Adrenal gland (tissue), 12 donors: Measurements from ENCODE around the gene TFPI2. TPM values are rescaled to one million over a fixed set of nuclear protein-coding genes. Genes with fewer than 3 reads are reported as not detected.
A peak's percentile ranks its signal among the peaks of the same experiment; 100 is the strongest.
"Not testable (repeated sequence)": the region's sequence is repeated elsewhere in the genome, so short reads cannot be mapped to it uniquely, and the experiment has no call there.

Experiments used
- DNase-seq, 7 donors: peaks; one replicate each; pipeline ENCODE4 v3.0.0-alpha.2; 2019 to 2020
- H3K27ac ChIP-seq, 5 donors: fragments of 200-600 bp; sonication (generic) in 4 of 5; 1 replicate in 3 of 5; 2 replicates in 2 of 5; pipeline versions ENCODE4 v1.5.1 to v1.8.0; 2016 to 2020; ENCODE audit warnings: mild to moderate bottlenecking in 1 of 5
- H3K27me3 ChIP-seq: fragments of 200-600 bp; 2 replicates; pipeline ENCODE4 v1.8.0; 2021
- H3K36me3 ChIP-seq, 2 donors: fragments of 200-600 bp; replicated peaks in 1 of 2; 1 replicate in 1 of 2; 2 replicates in 1 of 2; pipeline versions ENCODE4 v1.5.1 to v1.8.0; 2018 to 2022
- H3K4me1 ChIP-seq, 2 donors: fragments of 200-600 bp; replicated peaks in 1 of 2; 1 replicate in 1 of 2; 2 replicates in 1 of 2; pipeline versions ENCODE4 v1.5.1 to v1.8.0; 2018 to 2021
- H3K4me3 ChIP-seq, 4 donors: fragments of 200-600 bp; sonication (generic) in 3 of 4; one replicate each; pipeline ENCODE4 v1.5.1; 2016 to 2018
- H3K9me3 ChIP-seq, 3 donors: fragments of 200-600 bp; sonication (generic) in 1 of 3; replicated peaks in 1 of 3; 1 replicate in 2 of 3; 2 replicates in 1 of 3; pipeline versions ENCODE4 v1.5.1 to v1.8.0; 2016 to 2021
- POLR2A ChIP-seq, 2 donors: fragments of 450-650 bp; IDR thresholded peaks; one replicate each; pipeline ENCODE4 v1.6.1; 2017; ENCODE audit warnings: antibody characterized with exemption in 2 of 2, mild to moderate bottlenecking in 2 of 2, moderate library complexity in 1 of 2
- WGBS, 4 donors: extraction: QIAGEN DNeasy Blood & Tissue Kit in 2 of 4; methylation state at CpG; one replicate each; pipeline versions ENCODE4 v1.1.5 to v1.1.7; 2013 to 2017; 5-methylcytosine and 5-hydroxymethylcytosine counted together
- intact Hi-C, 2 donors: fragments of 100-400 bp; cut with DNase I; formaldehyde crosslinking; loops; one replicate each; pipeline versions ENCODE4 v1.14.1 to v1.15.0; 2022 to 2023
- polyA plus RNA-seq, 3 donors: library from polyadenylated mRNA; stranded (reverse); fragments of 200-250 nt in 2 of 3; fragments of 350-450 nt in 1 of 3; fragmentation: Illumina TruSeq in 1 of 3; extraction: RNeasy Lipid Tissue Mini Kit (QIAGEN cat#74804) in 1 of 3; gene quantifications; one replicate each; pipeline ENCODE4 v1.2.3, GENCODE V29; 2013 to 2014
- total RNA-seq, 9 donors: library from RNA; depleted of rRNA in 4 of 9; stranded (reverse); fragments of >200 nt in 4 of 9; fragments of 120-200 nt in 1 of 9; fragmentation: NEBNext Ultra II Directional in 1 of 9; extraction: Animal tissue kit (Norgen Biotek cat#: 25700) in 1 of 9; gene quantifications; one replicate each; pipeline versions ENCODE4 v1.1.0 to v1.2.4, GENCODE V29; 2013 to 2023
- TF ChIP-seq, protein P1 (sequence below), 6 experiments: fragments of 450-650 bp in 4 of 6; fragments of 200-600 bp in 2 of 6; sonication (generic) in 1 of 6; IDR thresholded peaks; 1 replicate in 5 of 6; 2 replicates in 1 of 6; pipeline versions ENCODE4 v1.5.1 to v1.8.0; 2016 to 2021; ENCODE audit warnings: antibody characterized with exemption in 6 of 6, mild to moderate bottlenecking in 2 of 6, moderate library complexity in 1 of 6
- donor health status: healthy with polysubstance abuse.
- donor health status: Bipolar disorder and iron deficiency.
- donor health status: DM: yes; HTN: yes; CAD: no.
- donor health status: DM: no; HTN: no; CAD: no.
- donor health status: DM: no; HTN: no; CAD: no.
- donor health status: DM: yes; HTN: yes; CAD: no.

Gene TFPI2
- total and polyA plus RNA-seq, 12 donors = 7.4 to 87.8 (median 24.0) TPM

DNA sequence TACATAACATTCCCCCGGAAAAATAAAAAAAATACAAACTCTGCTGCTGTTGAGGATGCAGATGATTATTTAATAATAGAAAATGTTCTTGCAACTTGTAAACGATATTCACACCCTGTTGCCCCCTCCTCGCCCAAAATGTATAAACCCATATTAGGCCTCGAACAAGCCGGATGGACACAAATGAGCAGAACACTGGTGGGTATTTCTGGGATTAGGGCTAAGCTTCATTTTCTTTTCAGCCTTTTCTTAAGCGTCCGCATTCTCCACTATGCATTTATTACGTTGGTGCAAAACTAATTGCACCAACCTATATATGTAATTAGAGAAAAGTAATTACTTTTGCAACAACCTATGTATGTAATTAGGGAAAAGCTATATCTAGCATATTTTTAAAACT is 30.6 kb upstream of the TFPI2 start:
- Histone ChIP-seq H3K27me3 (no peaks in the 10 kb centered on the region), H3K27ac (peak overlapping the region in 4 of 5 donors; percentile 39 to 88 (median 79)), H3K36me3 (no peaks in the 10 kb centered on the region), H3K4me1 (peaks cover 0 to 8% of the 10 kb centered on the region in 2 donors), H3K9me3 (no peaks in the 10 kb centered on the region), H3K4me3 (peak overlapping the region in 2 of 4 donors; percentile 68 to 76)
- DNase-seq = no peak
- TF ChIP-seq, protein P1, sequence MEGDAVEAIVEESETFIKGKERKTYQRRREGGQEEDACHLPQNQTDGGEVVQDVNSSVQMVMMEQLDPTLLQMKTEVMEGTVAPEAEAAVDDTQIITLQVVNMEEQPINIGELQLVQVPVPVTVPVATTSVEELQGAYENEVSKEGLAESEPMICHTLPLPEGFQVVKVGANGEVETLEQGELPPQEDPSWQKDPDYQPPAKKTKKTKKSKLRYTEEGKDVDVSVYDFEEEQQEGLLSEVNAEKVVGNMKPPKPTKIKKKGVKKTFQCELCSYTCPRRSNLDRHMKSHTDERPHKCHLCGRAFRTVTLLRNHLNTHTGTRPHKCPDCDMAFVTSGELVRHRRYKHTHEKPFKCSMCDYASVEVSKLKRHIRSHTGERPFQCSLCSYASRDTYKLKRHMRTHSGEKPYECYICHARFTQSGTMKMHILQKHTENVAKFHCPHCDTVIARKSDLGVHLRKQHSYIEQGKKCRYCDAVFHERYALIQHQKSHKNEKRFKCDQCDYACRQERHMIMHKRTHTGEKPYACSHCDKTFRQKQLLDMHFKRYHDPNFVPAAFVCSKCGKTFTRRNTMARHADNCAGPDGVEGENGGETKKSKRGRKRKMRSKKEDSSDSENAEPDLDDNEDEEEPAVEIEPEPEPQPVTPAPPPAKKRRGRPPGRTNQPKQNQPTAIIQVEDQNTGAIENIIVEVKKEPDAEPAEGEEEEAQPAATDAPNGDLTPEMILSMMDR (IDR thresholded peaks at IDR 0.05) = no peak
- intact Hi-C loops = loop anchor here in 1 of 2 donors (10.0 kb wide), 1 partner anchor 84 kb away; the partner anchor contains the start of gene BET1
- 56 to 59% (median 57%) methylated on average over 8 of the region's 8 CpGs for WGBS, 4 donors

DNA sequence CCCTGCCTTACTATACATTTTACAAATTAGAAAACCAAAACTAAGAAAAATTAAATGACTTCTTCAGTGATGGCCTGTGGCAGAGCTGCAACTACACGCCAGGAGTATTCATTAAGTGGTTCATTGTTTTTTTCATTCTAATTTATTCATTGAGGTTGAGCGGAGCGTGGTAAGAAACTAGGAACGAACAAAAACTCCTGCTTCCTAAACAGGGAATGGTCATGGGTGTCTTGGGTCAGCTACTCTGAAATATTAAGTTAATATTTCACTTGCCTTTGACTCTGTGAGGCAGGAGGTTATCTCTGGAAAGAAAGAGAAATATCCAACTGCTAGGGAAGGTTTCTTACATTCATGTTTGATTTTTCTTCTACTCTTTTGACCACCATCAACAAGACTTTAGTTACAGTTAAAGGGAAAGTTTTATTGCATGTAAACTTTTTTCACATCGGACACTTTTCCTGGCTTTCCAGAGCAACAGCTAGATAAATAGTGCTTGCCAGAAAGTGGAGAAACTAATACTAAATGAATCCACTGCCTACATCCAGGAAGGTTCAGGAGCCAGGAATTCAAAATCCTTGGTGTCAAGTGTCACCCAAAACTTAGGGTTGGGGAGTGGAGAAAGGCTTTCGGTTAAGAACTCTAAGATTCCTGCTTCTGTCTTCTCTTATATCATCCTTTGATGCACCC is 30.1 kb upstream of the TFPI2 start:
- TF ChIP-seq, protein P1 (IDR thresholded peaks at IDR 0.05) = no peak
- TF ChIP-seq POLR2A (IDR thresholded peaks at IDR 0.05) = no peak
- Histone ChIP-seq H3K9me3 (no peaks in the 10 kb centered on the region), H3K4me3 (peak overlapping the region in 1 of 4 donors; percentile 68), H3K36me3 (no peaks in the 10 kb centered on the region), H3K4me1 (peaks cover 0 to 8% of the 10 kb centered on the region in 2 donors), H3K27ac (peak overlapping the region in 2 of 5 donors; percentile 87 to 88), H3K27me3 (no peaks in the 10 kb centered on the region)
- no peak for DNase-seq
- intact Hi-C loops = loop anchor here in 1 of 2 donors (10.0 kb wide), 1 partner anchor 84 kb away; the partner anchor contains the start of gene BET1
- WGBS, 4 donors = 71 to 80% (median 76%) methylated on average over 6 of the region's 6 CpGs

DNA sequence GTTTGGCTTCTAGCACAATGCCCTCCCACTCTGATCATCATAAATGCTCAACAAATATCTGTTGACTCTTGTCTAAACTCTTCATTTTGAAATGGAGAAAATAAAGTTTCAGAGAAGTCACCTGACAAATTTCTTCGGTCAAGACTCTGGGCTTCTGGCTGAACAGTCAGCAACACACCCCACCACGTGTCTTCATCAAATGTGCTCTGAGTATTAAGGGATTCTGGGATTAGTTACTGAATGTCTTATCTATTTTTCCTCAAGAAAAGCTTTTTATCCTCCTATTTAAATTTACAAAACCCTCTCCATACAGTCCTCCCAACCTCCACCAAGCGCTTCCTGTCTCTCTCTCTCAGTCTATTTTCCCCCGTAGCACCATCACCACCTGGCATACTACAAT is 25.8 kb upstream of the TFPI2 start:
- H3K4me1 ChIP-seq, H3K27me3 ChIP-seq, DNase-seq, H3K9me3 ChIP-seq, H3K27ac ChIP-seq, H3K36me3 ChIP-seq, intact Hi-C loops, H3K4me3 ChIP-seq: not testable (repeated sequence)
- WGBS, 4 donors = 74 to 86% (median 82%) methylated on average over 4 of the region's 4 CpGs

DNA sequence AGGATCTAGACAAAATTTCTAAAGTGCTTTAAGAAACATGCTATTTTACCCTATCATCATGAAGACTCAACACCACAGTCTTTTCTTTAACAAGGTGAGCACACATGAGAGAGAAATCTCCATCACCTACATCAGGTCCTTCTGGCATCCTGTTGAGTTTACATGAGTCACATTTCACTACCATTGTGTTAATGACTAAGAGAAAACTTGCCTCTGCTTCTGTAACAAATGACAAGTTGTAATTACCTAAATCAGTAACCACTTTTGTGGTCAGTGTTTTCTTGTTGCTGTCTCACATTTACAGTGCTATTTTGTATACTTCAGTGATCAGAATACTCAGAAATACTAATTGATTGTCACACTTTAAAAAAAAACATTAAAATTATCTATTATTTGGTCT is 25.3 kb upstream of the TFPI2 start:
- H3K4me3 ChIP-seq, DNase-seq, H3K27ac ChIP-seq, H3K9me3 ChIP-seq, intact Hi-C loops, H3K27me3 ChIP-seq, H3K4me1 ChIP-seq, H3K36me3 ChIP-seq: not testable (repeated sequence)

DNA sequence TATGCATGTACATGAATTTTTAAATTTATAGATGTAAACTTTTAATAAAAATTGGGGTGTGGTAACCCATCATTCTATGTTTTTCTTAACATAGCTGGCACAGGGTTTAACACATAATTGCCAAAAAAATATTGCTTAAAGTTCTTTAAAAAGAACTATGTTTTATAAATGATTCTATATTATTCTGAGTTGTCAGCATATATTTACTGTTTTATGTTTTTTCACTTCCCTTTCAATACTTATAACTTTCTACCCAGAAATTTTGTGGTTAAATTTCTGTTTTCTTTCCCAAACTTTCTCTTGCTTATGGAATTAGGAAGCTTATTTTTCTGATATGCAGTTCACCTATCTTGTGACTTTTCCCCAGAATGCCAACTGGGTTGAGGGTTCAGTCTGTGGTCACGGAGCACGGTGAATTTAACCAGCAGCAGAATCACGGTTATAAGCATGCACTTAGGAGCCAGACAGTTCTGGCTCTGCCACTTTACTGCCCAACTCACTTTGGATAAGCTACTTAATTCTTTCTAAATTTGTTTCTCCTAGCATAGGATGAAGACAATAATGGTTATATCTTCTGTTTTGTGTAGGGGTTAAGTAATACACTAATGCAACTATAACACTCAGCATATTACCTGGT is 24.8 kb upstream of the TFPI2 start:
- H3K9me3 ChIP-seq, H3K4me3 ChIP-seq, H3K36me3 ChIP-seq, intact Hi-C loops, H3K27me3 ChIP-seq, H3K4me1 ChIP-seq, H3K27ac ChIP-seq, DNase-seq: not testable (repeated sequence)
- 64 to 94% (median 78%) methylated on average over 2 to 3 of the region's 3 CpGs for WGBS, 4 donors
